Measurements from ENCODE around the gene CC2D2A. TPM values are rescaled to one million over a fixed set of nuclear protein-coding genes. Genes with fewer than 3 reads are reported as not detected.

CC2D2A gene
- total and polyA plus RNA-seq, 9 of the 15 experiments (the other 6 are each of a cell fraction or from before 2014, with no cell fraction given): 0.36 to 2.5 (median 1.6) TPM

DNA sequence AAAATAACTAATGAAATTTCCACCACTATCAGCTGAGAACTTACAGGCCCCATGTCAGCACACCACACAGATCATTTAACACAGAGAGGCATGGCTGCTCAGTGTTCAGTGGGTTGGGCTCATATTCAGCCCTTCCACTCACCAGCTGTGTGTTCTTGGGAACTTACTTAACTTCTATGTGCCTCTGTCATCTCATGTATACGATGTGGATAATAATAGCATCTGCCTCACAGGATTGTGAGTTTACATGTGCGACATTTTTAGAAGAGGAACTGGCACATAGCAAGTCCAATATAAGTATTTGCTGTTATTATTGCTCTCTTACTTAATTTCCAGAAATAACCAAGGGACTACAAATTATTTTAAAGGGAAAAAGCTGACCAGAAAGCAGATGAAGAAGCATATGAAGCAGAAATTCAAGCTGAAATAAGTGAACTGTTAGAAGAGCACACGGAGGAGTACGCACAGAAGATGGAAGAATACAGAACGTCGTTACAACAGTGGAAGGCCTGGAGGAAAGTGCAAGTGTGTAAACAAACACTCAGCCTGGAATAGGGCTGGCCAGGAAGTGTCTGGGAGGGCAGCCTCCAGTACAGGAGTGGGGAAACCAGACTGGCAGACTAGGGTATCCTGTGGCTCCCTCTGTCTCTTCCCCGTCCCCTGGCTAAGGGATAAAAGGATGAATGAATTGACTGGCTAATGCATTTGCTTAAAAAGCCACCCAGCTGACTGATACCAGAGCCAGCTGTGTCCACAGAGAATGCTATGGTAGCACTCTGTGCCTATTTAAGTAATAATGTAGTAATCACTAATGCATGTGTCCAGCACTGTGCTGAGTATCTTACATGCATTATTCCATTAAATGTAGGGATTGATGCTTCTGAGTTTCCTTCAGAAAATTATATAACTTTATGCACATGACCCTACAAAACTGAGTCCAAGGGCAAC is 67.1 kb downstream of the CC2D2A start (continued):
- TF ChIP-seq ZBTB40 (IDR thresholded peaks at IDR 0.05) (no peak), ZBTB40 (CRISPR knock-in tag; IDR thresholded peaks at IDR 0.05) (no peak), PCBP2 (IDR thresholded peaks at IDR 0.05; ENCODE audit: low read depth, low read length, poor library complexity, severe bottlenecking) (no peak), MAFF (IDR thresholded peaks at IDR 0.05; ENCODE audit: low read length) (no peak)

All from K562 (cell line).